Esophagus muscularis mucosa (tissue), 4 donors: ENCODE measurements around the gene ZNF532. TPM values are rescaled to one million over a fixed set of nuclear protein-coding genes. Genes with fewer than 3 reads are reported as not detected.
A peak's percentile ranks its signal among the peaks of the same experiment; 100 is the strongest.

Experiments used
- DNase-seq: peaks from one replicate; pipeline ENCODE4 v3.0.0-alpha.2; 2017; ENCODE audit errors: extremely low spot score
- H3K27ac ChIP-seq, 4 donors: fragments of 200-600 bp; sonication (generic); replicated peaks in 1 of 4; 1 replicate in 3 of 4; 2 replicates in 1 of 4; pipeline ENCODE4 v1.5.1; 2016 to 2019; ENCODE audit warnings: mild to moderate bottlenecking in 1 of 4
- H3K27me3 ChIP-seq, 4 donors: fragments of 200-600 bp; sonication (generic); one replicate each; pipeline versions ENCODE4 v1.5.1 to v1.6.0; 2016 to 2019
- H3K36me3 ChIP-seq, 4 donors: fragments of 200-600 bp; sonication (generic); one replicate each; pipeline ENCODE4 v1.5.1; 2016 to 2019
- H3K4me1 ChIP-seq, 4 donors: fragments of 200-600 bp; sonication (generic); one replicate each; pipeline ENCODE4 v1.5.1; 2016 to 2019
- H3K4me3 ChIP-seq, 4 donors: fragments of 200-600 bp; sonication (generic); 1 replicate in 2 of 4; 2 replicates in 2 of 4; pipeline ENCODE4 v1.5.1; 2016 to 2019; ENCODE audit warnings: mild to moderate bottlenecking in 4 of 4, moderate library complexity in 1 of 4
- H3K9me3 ChIP-seq, 4 donors: fragments of 200-600 bp; sonication (generic); 1 replicate in 3 of 4; 2 replicates in 1 of 4; pipeline ENCODE4 v1.5.1; 2016 to 2019
- CTCF ChIP-seq, 3 experiments: fragments of 200-600 bp in 2 of 3; fragments of 450-650 bp in 1 of 3; sonication (generic) in 2 of 3; IDR thresholded peaks; one replicate each; pipeline ENCODE4 v1.5.1; 2017 to 2019; ENCODE audit warnings: antibody characterized with exemption in 3 of 3, mild to moderate bottlenecking in 2 of 3, moderate library complexity in 1 of 3
- EP300 ChIP-seq: sonication (generic); formaldehyde crosslinking; IDR thresholded peaks from one replicate; pipeline ENCODE4 v1.6.1; 2017; ENCODE audit warnings: antibody characterized with exemption
- POLR2A ChIP-seq: fragments of 450-650 bp; IDR thresholded peaks from one replicate; pipeline ENCODE4 v1.6.1; 2017; ENCODE audit warnings: antibody characterized with exemption, moderate library complexity, mild to moderate bottlenecking, low read depth
- POLR2AphosphoS5 ChIP-seq, 2 donors: sonication (generic); formaldehyde crosslinking; IDR thresholded peaks; one replicate each; pipeline ENCODE4 v1.6.1; 2017; ENCODE audit warnings: antibody characterized with exemption in 2 of 2
- WGBS: methylation state at CpG from one replicate; pipeline ENCODE4 v1.1.5; 2018; 5-methylcytosine and 5-hydroxymethylcytosine counted together
- intact Hi-C: fragments of 100-400 bp; cut with DNase I; formaldehyde crosslinking; loops from one replicate; pipeline ENCODE4 v1.15.1; 2023
- total RNA-seq, 4 donors: library from RNA; depleted of rRNA; stranded (reverse); fragments of >200 nt; gene quantifications; one replicate each; pipeline versions ENCODE4 v1.1.0 to v1.2.1, GENCODE V29; 2016

Gene ZNF532
- total RNA-seq, 4 donors from 2014 or later, result 62.3 to 121 (median 64.7) TPM

GRCh38 chr18:58865033-58865590 lies 435 bp downstream of the ZNF532 start:
- intact Hi-C loops, result no loop called here
- DNase-seq, result no peak
- TF ChIP-seq POLR2AphosphoS5 (IDR thresholded peaks at IDR 0.05) (no peak), EP300 (no peak), POLR2A (no peak), CTCF (IDR thresholded peaks at IDR 0.05) (no peak)
- Histone ChIP-seq H3K27ac (peak overlapping the region; percentile 92 to 96 (median 96)), H3K9me3 (no peaks in the 10 kb centered on the region), H3K36me3 (peaks cover 4 to 26% (median 16%) of the 10 kb centered on the region in 4 donors), H3K4me3 (peak overlapping the region; percentile 61 to 72 (median 66)), H3K4me1 (peaks cover 59 to 79% (median 68%) of the 10 kb centered on the region in 4 donors), H3K27me3 (no peaks in the 10 kb centered on the region)
- 27% methylated on average over 4 of the region's 4 CpGs for WGBS

- H3K4me3 ChIP-seq, result no peak overlapping the region
- peaks cover 4 to 31% (median 19%) of the 10 kb centered on the region in 4 donors for H3K36me3 ChIP-seq
- H3K27me3 ChIP-seq, result no peaks in the 10 kb centered on the region
- peak overlapping the region; percentile 92 to 96 (median 96) for H3K27ac ChIP-seq
- 85% methylated on average over 8 of the region's 8 CpGs for WGBS
- DNase-seq, result no peak
- H3K4me1 ChIP-seq, result peaks cover 60 to 80% (median 71%) of the 10 kb centered on the region in 4 donors
- TF ChIP-seq CTCF (IDR thresholded peaks at IDR 0.05) (no peak), EP300 (no peak), POLR2A (no peak), POLR2AphosphoS5 (IDR thresholded peaks at IDR 0.05) (no peak)
- no peaks in the 10 kb centered on the region for H3K9me3 ChIP-seq
- intact Hi-C loops, result no loop called here
These were observed 1.0 kb downstream of the ZNF532 start for GRCh38 chr18:58865701-58866065.

- WGBS, result 62% methylated on average over 9 of the region's 9 CpGs
- H3K4me1 ChIP-seq, result peaks cover 54 to 84% (median 74%) of the 10 kb centered on the region in 4 donors
- peak overlapping the region; percentile 92 to 96 (median 96) for H3K27ac ChIP-seq
- H3K9me3 ChIP-seq, result no peaks in the 10 kb centered on the region
- no peaks in the 10 kb centered on the region for H3K27me3 ChIP-seq
- TF ChIP-seq EP300, result no peak
- TF ChIP-seq POLR2AphosphoS5 (IDR thresholded peaks at IDR 0.05), result no peak
- no peak for TF ChIP-seq CTCF (IDR thresholded peaks at IDR 0.05)
- no peak for TF ChIP-seq POLR2A
- intact Hi-C loops, result no loop called here
- DNase-seq, result no peak
- peak overlapping the region in 2 of 4 donors; percentile 10 to 15 for H3K4me3 ChIP-seq
- peaks cover 4 to 33% (median 21%) of the 10 kb centered on the region in 4 donors for H3K36me3 ChIP-seq
These were observed 1.5 kb downstream of the ZNF532 start for GRCh38 chr18:58866066-58866772.

GRCh38 chr18:58866773-58867150 lies 2.1 kb downstream of the ZNF532 start:
- 53% methylated on average over 6 of the region's 6 CpGs for WGBS
- peaks cover 49 to 84% (median 78%) of the 10 kb centered on the region in 4 donors for H3K4me1 ChIP-seq

More at GRCh38 chr18:58866773-58867150, 2.1 kb downstream of the ZNF532 start:
- peaks cover 4 to 37% (median 23%) of the 10 kb centered on the region in 4 donors for H3K36me3 ChIP-seq
- no peak for DNase-seq
- H3K27ac ChIP-seq, result peak overlapping the region; percentile 92 to 96 (median 96)
- TF ChIP-seq CTCF (IDR thresholded peaks at IDR 0.05) (no peak), EP300 (no peak), POLR2A (no peak), POLR2AphosphoS5 (IDR thresholded peaks at IDR 0.05) (no peak)
- H3K9me3 ChIP-seq, result no peaks in the 10 kb centered on the region
- H3K4me3 ChIP-seq, result peak overlapping the region in 1 of 4 donors; percentile 15
- intact Hi-C loops, result no loop called here
- no peaks in the 10 kb centered on the region for H3K27me3 ChIP-seq
